Omental fat pad (tissue), 4 donors: Measurements from ENCODE around the gene MECP2. TPM values are rescaled to one million over a fixed set of nuclear protein-coding genes. Genes with fewer than 3 reads are reported as not detected.
"Not testable (repeated sequence)": the region's sequence is repeated elsewhere in the genome, so short reads cannot be mapped to it uniquely, and the experiment has no call there.

Source experiments
- ATAC-seq: fragments of 150-250 bp; one replicate; pipeline ENCODE4 v1.9.1; 2016; ENCODE audit warnings: mild to moderate bottlenecking, moderate library complexity; ENCODE audit not compliant: low FRiP score
- DNase-seq: peaks from one replicate; pipeline ENCODE4 v3.0.0-alpha.2; 2019; ENCODE audit warnings: low spot score
- CTCF ChIP-seq, 3 donors: fragments of 450-650 bp; IDR thresholded peaks; one replicate each; pipeline ENCODE4 v1.5.1; 2016 to 2017; ENCODE audit warnings: antibody characterized with exemption in 3 of 3, mild to moderate bottlenecking in 3 of 3, moderate library complexity in 2 of 3
- total RNA-seq, 4 donors: library from RNA; depleted of rRNA; stranded (reverse); fragments of >200 nt; gene quantifications; one replicate each; pipeline ENCODE4 v1.1.0, GENCODE V29; 2016

The MECP2 gene
- total RNA-seq, 4 donors from 2014 or later = 48.8 to 66.7 (median 56.0) TPM

GRCh38 chrX:153984351-153985178 is 113.0 kb downstream of the MECP2 start:
- TF ChIP-seq CTCF (IDR thresholded peaks at IDR 0.05) = no peak
- DNase-seq = no peak
- ATAC-seq = no peak

- ATAC-seq = no peak
- no peak for TF ChIP-seq CTCF (IDR thresholded peaks at IDR 0.05)
These were observed 114.2 kb downstream of the MECP2 start for GRCh38 chrX:153983321-153983801.

GRCh38 chrX:153981771-153982533 is 115.6 kb downstream of the MECP2 start:
- TF ChIP-seq CTCF (IDR thresholded peaks at IDR 0.05) = no peak
- DNase-seq = no peak

More at GRCh38 chrX:153983321-153983801, 114.2 kb downstream of the MECP2 start:
- DNase-seq = no peak

GRCh38 chrX:153981231-153981630 is 116.3 kb downstream of the MECP2 start:
- ATAC-seq (no peak), DNase-seq (no peak)
- TF ChIP-seq CTCF (IDR thresholded peaks at IDR 0.05) = no peak

More at GRCh38 chrX:153981771-153982533, 115.6 kb downstream of the MECP2 start:
- ATAC-seq = no peak

GRCh38 chrX:153980394-153980793 is 117.1 kb downstream of the MECP2 start:
- ATAC-seq = peak; percentile 9
- DNase-seq = not testable (repeated sequence)

GRCh38 chrX:153974726-153975286 is 122.7 kb downstream of the MECP2 start:
- no peak for ATAC-seq
- no peak for DNase-seq
- no peak for TF ChIP-seq CTCF (IDR thresholded peaks at IDR 0.05)
